Activated CD8-positive, alpha-beta memory T cell treated with anti-CD3 and anti-CD28 coated beads, Interleukin-2, amount 50 U/mL, for 4 hours (primary cell): Measurements from ENCODE around the gene SECTM1.

Experiments
- DNase-seq: peaks from one replicate; pipeline ENCODE4 v3.0.0-alpha.2; 2020

The SECTM1 gene

GRCh38 chr17:82314012-82314726 lies 19.4 kb downstream of the SECTM1 start:
- no peak for DNase-seq

GRCh38 chr17:82313195-82314011 lies 20.2 kb downstream of the SECTM1 start:
- no peak for DNase-seq

GRCh38 chr17:82311971-82312370 lies 21.6 kb downstream of the SECTM1 start:
- no peak for DNase-seq

GRCh38 chr17:82310877-82311276 lies 22.7 kb downstream of the SECTM1 start:
- DNase-seq, result no peak

GRCh38 chr17:82309656-82310570 lies 23.7 kb downstream of the SECTM1 start:
- DNase-seq, result no peak

- no peak for DNase-seq
Observed at GRCh38 chr17:82305727-82306300, 27.8 kb downstream of the SECTM1 start.

- no peak for DNase-seq
Observed at GRCh38 chr17:82304826-82305726, 28.5 kb downstream of the SECTM1 start.

GRCh38 chr17:82303944-82304808 lies 29.4 kb downstream of the SECTM1 start:
- DNase-seq, result no peak

- no peak for DNase-seq
Observed at GRCh38 chr17:82302991-82303943, 30.3 kb downstream of the SECTM1 start.

GRCh38 chr17:82302568-82302963 lies 31.0 kb downstream of the SECTM1 start:
- no peak for DNase-seq

GRCh38 chr17:82301916-82302567 lies 31.5 kb downstream of the SECTM1 start:
- DNase-seq, result no peak

GRCh38 chr17:82301300-82301915 lies 32.2 kb downstream of the SECTM1 start:
- DNase-seq, result no peak

- peak; percentile 74 for DNase-seq
Observed at GRCh38 chr17:82300707-82301270, 32.8 kb downstream of the SECTM1 start.

GRCh38 chr17:82300228-82300627 lies 33.3 kb downstream of the SECTM1 start:
- no peak for DNase-seq

GRCh38 chr17:82299452-82299851 lies 34.1 kb downstream of the SECTM1 start:
- DNase-seq, result no peak

- no peak for DNase-seq
Observed at GRCh38 chr17:82298538-82299421, 34.8 kb downstream of the SECTM1 start.
